HepG2 (cell line): ENCODE measurements around the gene NFATC3. TPM values are rescaled to one million over a fixed set of nuclear protein-coding genes. Genes with fewer than 3 reads are reported as not detected.

Source experiments
- CEBPG ChIP-seq: IDR thresholded peaks from 2 replicates; pipeline ENCODE4 v1.6.1; 2016
- FOXA3 ChIP-seq: IDR thresholded peaks from 2 replicates; pipeline ENCODE4 v1.6.1; 2016; ENCODE audit warnings: missing genetic modification reagents, missing compliant biosample characterization
- HMG20A ChIP-seq: IDR thresholded peaks from 2 replicates; pipeline ENCODE4 v1.6.1; 2016; ENCODE audit warnings: borderline replicate concordance
- JARID2 ChIP-seq: sonication (generic); formaldehyde crosslinking; IDR thresholded peaks from 2 replicates; pipeline ENCODE4 v1.8.1; 2023; ENCODE audit warnings: missing genetic modification reagents, inconsistent platforms; ENCODE audit not compliant: insufficient replicate concordance
- PRPF4 ChIP-seq: fragments of 200-400 bp; formaldehyde crosslinking; IDR thresholded peaks from 2 replicates; pipeline ENCODE4 v1.6.1; 2016; ENCODE audit warnings: low read length, low read depth; ENCODE audit not compliant: poor library complexity, severe bottlenecking
- RXRB ChIP-seq: IDR thresholded peaks from 2 replicates; pipeline ENCODE4 v1.6.1; 2016; ENCODE audit warnings: borderline replicate concordance, missing genetic modification reagents, missing compliant biosample characterization
- ZNF383 ChIP-seq: sonication (generic); formaldehyde crosslinking; IDR thresholded peaks from 2 replicates; pipeline ENCODE4 v1.4.0; 2020; ENCODE audit warnings: missing genetic modification reagents, mild to moderate bottlenecking, borderline replicate concordance
- polyA plus RNA-seq, 8 experiments: library from polyadenylated mRNA; depleted of rRNA in 3 of 8; stranded (reverse) in 7 of 8; unstranded in 1 of 8; fragments of >200 nt; fragmentation: Illumina TruSeq in 4 of 8; extraction: Trizol in 4 of 8; gene quantifications; 2 replicates each; pipeline versions ENCODE4 v1.2.1 to v1.2.3, GENCODE V29; 2011 to 2016; ENCODE audit warnings: low read depth in 4 of 8, missing spikeins in 1 of 8, mixed read lengths in 1 of 8; ENCODE audit not compliant: insufficient read depth in 1 of 8
- total RNA-seq, 5 experiments: library from RNA; depleted of rRNA; stranded (reverse); fragments of >200 nt; fragmentation: Illumina TruSeq; extraction: Trizol; gene quantifications; 2 replicates each; pipeline ENCODE4 v1.2.3, GENCODE V29; 2016; ENCODE audit warnings: low read depth in 1 of 5
- TF ChIP-seq, protein P1 (sequence below): sonication (generic); formaldehyde crosslinking; IDR thresholded peaks from 2 replicates; pipeline ENCODE4 v1.5.1; 2020; ENCODE audit warnings: mild to moderate bottlenecking, missing genetic modification reagents, moderate library complexity
- TF ChIP-seq, protein P2 (sequence below): sonication (generic); formaldehyde crosslinking; IDR thresholded peaks from 2 replicates; pipeline ENCODE4 v1.4.0; 2020; ENCODE audit warnings: missing genetic modification reagents, borderline replicate concordance
- TF ChIP-seq, protein P3 (sequence below): sonication (generic); formaldehyde crosslinking; IDR thresholded peaks from 2 replicates; pipeline ENCODE4 v1.8.1; 2023; ENCODE audit warnings: missing genetic modification reagents, inconsistent platforms, borderline replicate concordance
- TF ChIP-seq, protein P4 (sequence below): sonication (generic); formaldehyde crosslinking; IDR thresholded peaks from 2 replicates; pipeline ENCODE4 v1.5.1; 2020; ENCODE audit warnings: mild to moderate bottlenecking, moderate library complexity, missing genetic modification reagents
- TF ChIP-seq, protein P5 (sequence below): IDR thresholded peaks from 2 replicates; pipeline ENCODE4 v1.6.1; 2012; ENCODE audit warnings: low read depth, low read length, improper control_type of control experiment
- TF ChIP-seq, protein P6 (sequence below): IDR thresholded peaks from 2 replicates; pipeline ENCODE4 v1.6.1; 2016; ENCODE audit warnings: mild to moderate bottlenecking, missing biosample characterization, missing genetic modification reagents

The NFATC3 gene
- total and polyA plus RNA-seq, 2 of the 13 experiments (the other 11 are each of a cell fraction or from before 2014, with no cell fraction given) = 52.6 to 62.7 TPM

DNA sequence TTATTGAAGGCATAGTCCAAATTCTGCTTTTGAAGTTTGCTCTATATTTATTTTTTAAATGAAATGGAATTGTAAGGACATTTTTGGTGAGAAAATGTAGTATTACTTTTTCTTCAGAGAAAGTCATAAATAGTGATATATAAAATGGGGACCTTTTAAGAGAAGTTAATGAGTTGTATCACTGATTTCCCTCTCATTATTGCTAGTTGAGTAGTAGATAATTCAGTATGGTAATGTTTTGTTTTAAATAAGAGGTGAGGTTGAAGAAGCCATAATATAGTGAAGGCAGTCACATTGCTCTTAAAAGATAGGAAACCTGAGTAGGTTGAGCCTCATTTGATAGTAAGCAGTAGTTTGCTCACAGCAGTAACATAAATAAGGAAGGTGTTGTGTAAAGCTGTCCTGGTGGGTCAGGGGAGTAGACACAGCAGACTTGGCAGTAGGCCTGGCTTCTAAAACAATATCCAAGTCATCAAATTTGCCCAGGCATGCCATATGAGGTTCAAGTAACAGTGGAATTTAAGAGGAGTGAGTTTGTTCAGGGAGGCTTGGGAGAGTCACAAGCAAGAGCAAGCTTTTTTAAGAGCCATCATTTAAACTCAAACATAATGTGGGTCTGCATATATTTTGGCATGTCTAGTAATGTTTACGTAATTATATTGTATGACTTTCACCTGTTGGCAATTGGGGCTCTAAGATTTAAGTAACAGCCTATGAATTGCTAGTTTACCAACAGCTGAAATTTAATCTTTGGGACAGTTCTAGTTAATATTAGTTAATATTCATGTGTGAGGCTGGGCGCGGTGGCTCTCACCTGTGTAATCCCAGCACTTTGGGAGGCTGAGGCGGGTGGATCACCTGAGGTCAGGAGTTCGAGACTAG is 6.5 kb downstream of the NFATC3 start (continued):
- TF ChIP-seq, protein P1, sequence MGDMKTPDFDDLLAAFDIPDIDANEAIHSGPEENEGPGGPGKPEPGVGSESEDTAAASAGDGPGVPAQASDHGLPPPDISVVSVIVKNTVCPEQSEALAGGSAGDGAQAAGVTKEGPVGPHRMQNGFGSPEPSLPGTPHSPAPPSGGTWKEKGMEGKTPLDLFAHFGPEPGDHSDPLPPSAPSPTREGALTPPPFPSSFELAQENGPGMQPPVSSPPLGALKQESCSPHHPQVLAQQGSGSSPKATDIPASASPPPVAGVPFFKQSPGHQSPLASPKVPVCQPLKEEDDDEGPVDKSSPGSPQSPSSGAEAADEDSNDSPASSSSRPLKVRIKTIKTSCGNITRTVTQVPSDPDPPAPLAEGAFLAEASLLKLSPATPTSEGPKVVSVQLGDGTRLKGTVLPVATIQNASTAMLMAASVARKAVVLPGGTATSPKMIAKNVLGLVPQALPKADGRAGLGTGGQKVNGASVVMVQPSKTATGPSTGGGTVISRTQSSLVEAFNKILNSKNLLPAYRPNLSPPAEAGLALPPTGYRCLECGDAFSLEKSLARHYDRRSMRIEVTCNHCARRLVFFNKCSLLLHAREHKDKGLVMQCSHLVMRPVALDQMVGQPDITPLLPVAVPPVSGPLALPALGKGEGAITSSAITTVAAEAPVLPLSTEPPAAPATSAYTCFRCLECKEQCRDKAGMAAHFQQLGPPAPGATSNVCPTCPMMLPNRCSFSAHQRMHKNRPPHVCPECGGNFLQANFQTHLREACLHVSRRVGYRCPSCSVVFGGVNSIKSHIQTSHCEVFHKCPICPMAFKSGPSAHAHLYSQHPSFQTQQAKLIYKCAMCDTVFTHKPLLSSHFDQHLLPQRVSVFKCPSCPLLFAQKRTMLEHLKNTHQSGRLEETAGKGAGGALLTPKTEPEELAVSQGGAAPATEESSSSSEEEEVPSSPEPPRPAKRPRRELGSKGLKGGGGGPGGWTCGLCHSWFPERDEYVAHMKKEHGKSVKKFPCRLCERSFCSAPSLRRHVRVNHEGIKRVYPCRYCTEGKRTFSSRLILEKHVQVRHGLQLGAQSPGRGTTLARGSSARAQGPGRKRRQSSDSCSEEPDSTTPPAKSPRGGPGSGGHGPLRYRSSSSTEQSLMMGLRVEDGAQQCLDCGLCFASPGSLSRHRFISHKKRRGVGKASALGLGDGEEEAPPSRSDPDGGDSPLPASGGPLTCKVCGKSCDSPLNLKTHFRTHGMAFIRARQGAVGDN (CRISPR knock-in tag) = no peak
- TF ChIP-seq, protein P2, sequence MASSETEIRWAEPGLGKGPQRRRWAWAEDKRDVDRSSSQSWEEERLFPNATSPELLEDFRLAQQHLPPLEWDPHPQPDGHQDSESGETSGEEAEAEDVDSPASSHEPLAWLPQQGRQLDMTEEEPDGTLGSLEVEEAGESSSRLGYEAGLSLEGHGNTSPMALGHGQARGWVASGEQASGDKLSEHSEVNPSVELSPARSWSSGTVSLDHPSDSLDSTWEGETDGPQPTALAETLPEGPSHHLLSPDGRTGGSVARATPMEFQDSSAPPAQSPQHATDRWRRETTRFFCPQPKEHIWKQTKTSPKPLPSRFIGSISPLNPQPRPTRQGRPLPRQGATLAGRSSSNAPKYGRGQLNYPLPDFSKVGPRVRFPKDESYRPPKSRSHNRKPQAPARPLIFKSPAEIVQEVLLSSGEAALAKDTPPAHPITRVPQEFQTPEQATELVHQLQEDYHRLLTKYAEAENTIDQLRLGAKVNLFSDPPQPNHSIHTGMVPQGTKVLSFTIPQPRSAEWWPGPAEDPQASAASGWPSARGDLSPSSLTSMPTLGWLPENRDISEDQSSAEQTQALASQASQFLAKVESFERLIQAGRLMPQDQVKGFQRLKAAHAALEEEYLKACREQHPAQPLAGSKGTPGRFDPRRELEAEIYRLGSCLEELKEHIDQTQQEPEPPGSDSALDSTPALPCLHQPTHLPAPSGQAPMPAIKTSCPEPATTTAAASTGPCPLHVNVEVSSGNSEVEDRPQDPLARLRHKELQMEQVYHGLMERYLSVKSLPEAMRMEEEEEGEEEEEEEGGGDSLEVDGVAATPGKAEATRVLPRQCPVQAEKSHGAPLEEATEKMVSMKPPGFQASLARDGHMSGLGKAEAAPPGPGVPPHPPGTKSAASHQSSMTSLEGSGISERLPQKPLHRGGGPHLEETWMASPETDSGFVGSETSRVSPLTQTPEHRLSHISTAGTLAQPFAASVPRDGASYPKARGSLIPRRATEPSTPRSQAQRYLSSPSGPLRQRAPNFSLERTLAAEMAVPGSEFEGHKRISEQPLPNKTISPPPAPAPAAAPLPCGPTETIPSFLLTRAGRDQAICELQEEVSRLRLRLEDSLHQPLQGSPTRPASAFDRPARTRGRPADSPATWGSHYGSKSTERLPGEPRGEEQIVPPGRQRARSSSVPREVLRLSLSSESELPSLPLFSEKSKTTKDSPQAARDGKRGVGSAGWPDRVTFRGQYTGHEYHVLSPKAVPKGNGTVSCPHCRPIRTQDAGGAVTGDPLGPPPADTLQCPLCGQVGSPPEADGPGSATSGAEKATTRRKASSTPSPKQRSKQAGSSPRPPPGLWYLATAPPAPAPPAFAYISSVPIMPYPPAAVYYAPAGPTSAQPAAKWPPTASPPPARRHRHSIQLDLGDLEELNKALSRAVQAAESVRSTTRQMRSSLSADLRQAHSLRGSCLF = no peak
- TF ChIP-seq CEBPG (CRISPR knock-in tag) (peak; percentile 38; the same call in 1 of the 2 replicates), ZNF383 (CRISPR knock-in tag) (no peak), FOXA3 (CRISPR knock-in tag) (peak; percentile 65), JARID2 (CRISPR knock-in tag) (no peak), HMG20A (CRISPR knock-in tag) (0 out of 2 replicates have a peak, but pooled peaks have one; percentile 18), RXRB (CRISPR knock-in tag) (0 out of 2 replicates have a peak, but pooled peaks have one; percentile 34), PRPF4 (no peak)
- TF ChIP-seq, protein P3, sequence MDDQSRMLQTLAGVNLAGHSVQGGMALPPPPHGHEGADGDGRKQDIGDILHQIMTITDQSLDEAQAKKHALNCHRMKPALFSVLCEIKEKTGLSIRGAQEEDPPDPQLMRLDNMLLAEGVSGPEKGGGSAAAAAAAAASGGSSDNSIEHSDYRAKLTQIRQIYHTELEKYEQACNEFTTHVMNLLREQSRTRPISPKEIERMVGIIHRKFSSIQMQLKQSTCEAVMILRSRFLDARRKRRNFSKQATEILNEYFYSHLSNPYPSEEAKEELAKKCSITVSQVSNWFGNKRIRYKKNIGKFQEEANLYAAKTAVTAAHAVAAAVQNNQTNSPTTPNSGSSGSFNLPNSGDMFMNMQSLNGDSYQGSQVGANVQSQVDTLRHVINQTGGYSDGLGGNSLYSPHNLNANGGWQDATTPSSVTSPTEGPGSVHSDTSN (CRISPR knock-in tag) = no peak
- TF ChIP-seq, protein P4, sequence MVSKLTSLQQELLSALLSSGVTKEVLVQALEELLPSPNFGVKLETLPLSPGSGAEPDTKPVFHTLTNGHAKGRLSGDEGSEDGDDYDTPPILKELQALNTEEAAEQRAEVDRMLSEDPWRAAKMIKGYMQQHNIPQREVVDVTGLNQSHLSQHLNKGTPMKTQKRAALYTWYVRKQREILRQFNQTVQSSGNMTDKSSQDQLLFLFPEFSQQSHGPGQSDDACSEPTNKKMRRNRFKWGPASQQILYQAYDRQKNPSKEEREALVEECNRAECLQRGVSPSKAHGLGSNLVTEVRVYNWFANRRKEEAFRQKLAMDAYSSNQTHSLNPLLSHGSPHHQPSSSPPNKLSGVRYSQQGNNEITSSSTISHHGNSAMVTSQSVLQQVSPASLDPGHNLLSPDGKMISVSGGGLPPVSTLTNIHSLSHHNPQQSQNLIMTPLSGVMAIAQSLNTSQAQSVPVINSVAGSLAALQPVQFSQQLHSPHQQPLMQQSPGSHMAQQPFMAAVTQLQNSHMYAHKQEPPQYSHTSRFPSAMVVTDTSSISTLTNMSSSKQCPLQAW (CRISPR knock-in tag) = no peak
- TF ChIP-seq, protein P5, sequence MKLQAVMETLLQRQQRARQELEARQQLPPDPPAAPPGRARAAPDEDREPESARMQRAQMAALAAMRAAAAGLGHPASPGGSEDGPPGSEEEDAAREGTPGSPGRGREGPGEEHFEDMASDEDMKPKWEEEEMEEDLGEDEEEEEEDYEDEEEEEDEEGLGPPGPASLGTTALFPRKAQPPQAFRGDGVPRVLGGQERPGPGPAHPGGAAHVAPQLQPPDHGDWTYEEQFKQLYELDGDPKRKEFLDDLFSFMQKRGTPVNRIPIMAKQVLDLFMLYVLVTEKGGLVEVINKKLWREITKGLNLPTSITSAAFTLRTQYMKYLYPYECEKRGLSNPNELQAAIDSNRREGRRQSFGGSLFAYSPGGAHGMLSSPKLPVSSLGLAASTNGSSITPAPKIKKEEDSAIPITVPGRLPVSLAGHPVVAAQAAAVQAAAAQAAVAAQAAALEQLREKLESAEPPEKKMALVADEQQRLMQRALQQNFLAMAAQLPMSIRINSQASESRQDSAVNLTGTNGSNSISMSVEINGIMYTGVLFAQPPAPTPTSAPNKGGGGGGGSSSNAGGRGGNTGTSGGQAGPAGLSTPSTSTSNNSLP = no peak
- TF ChIP-seq, protein P6, sequence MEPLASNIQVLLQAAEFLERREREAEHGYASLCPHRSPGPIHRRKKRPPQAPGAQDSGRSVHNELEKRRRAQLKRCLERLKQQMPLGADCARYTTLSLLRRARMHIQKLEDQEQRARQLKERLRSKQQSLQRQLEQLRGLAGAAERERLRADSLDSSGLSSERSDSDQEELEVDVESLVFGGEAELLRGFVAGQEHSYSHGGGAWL (CRISPR knock-in tag) = no peak
